ENCODE measurements around the gene ASS1. TPM values are rescaled to one million over a fixed set of nuclear protein-coding genes. Genes with fewer than 3 reads are reported as not detected.
A peak's percentile ranks its signal among the peaks of the same experiment; 100 is the strongest.

The ASS1 gene
- total and polyA plus RNA-seq, 2 of the 13 experiments (the other 11 are each of a cell fraction or from before 2014, with no cell fraction given): 77.6 to 122 TPM

DNA sequence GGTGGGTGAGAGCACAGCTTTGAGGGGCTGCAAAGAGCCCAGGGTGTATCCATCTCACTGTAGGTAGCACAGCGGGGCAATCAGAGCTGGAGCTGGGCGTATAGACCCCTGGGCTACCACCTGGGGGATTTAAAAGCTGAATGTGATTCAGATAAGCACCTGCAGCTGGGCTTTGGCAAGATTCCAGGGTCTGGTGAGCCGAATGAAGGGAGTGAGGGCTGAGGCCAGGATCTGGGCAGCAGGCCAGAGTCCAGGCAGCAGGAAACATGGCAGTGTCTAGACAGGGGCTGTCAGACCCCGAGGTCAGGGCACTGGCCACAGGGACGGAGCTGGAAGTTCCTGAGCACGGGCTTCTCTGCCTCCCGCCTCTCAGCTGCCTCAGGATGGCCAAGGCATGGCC is 8.7 kb downstream of the ASS1 start (continued):
- TF ChIP-seq, protein P1, sequence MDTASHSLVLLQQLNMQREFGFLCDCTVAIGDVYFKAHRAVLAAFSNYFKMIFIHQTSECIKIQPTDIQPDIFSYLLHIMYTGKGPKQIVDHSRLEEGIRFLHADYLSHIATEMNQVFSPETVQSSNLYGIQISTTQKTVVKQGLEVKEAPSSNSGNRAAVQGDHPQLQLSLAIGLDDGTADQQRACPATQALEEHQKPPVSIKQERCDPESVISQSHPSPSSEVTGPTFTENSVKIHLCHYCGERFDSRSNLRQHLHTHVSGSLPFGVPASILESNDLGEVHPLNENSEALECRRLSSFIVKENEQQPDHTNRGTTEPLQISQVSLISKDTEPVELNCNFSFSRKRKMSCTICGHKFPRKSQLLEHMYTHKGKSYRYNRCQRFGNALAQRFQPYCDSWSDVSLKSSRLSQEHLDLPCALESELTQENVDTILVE (CRISPR knock-in tag; IDR thresholded peaks at IDR 0.05): no peak
- peak; percentile 89 for TF ChIP-seq SKI (IDR thresholded peaks at IDR 0.05; ENCODE audit: partially characterized antibody)
- 0 out of 4 replicates have a peak, but pooled peaks of 1 of the 2 experiments have one; percentile 13 for TF ChIP-seq POLR2A (IDR thresholded peaks at IDR 0.05; ENCODE audit: insufficient read depth in 1 of 2, low read depth in 2 of 2, low read length in 2 of 2)
- TF ChIP-seq, protein P2, sequence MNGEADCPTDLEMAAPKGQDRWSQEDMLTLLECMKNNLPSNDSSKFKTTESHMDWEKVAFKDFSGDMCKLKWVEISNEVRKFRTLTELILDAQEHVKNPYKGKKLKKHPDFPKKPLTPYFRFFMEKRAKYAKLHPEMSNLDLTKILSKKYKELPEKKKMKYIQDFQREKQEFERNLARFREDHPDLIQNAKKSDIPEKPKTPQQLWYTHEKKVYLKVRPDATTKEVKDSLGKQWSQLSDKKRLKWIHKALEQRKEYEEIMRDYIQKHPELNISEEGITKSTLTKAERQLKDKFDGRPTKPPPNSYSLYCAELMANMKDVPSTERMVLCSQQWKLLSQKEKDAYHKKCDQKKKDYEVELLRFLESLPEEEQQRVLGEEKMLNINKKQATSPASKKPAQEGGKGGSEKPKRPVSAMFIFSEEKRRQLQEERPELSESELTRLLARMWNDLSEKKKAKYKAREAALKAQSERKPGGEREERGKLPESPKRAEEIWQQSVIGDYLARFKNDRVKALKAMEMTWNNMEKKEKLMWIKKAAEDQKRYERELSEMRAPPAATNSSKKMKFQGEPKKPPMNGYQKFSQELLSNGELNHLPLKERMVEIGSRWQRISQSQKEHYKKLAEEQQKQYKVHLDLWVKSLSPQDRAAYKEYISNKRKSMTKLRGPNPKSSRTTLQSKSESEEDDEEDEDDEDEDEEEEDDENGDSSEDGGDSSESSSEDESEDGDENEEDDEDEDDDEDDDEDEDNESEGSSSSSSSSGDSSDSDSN (CRISPR knock-in tag; IDR thresholded peaks at IDR 0.05): peak; percentile 40; the same call in 1 of the 2 replicates
- no peak for TF ChIP-seq CBX5 (CRISPR knock-in tag; IDR thresholded peaks at IDR 0.05; ENCODE audit: borderline replicate concordance)
- no peak for TF ChIP-seq RBM39 (IDR thresholded peaks at IDR 0.05; ENCODE audit: low read depth, low read length, poor library complexity, severe bottlenecking)
- TF ChIP-seq, protein P3, sequence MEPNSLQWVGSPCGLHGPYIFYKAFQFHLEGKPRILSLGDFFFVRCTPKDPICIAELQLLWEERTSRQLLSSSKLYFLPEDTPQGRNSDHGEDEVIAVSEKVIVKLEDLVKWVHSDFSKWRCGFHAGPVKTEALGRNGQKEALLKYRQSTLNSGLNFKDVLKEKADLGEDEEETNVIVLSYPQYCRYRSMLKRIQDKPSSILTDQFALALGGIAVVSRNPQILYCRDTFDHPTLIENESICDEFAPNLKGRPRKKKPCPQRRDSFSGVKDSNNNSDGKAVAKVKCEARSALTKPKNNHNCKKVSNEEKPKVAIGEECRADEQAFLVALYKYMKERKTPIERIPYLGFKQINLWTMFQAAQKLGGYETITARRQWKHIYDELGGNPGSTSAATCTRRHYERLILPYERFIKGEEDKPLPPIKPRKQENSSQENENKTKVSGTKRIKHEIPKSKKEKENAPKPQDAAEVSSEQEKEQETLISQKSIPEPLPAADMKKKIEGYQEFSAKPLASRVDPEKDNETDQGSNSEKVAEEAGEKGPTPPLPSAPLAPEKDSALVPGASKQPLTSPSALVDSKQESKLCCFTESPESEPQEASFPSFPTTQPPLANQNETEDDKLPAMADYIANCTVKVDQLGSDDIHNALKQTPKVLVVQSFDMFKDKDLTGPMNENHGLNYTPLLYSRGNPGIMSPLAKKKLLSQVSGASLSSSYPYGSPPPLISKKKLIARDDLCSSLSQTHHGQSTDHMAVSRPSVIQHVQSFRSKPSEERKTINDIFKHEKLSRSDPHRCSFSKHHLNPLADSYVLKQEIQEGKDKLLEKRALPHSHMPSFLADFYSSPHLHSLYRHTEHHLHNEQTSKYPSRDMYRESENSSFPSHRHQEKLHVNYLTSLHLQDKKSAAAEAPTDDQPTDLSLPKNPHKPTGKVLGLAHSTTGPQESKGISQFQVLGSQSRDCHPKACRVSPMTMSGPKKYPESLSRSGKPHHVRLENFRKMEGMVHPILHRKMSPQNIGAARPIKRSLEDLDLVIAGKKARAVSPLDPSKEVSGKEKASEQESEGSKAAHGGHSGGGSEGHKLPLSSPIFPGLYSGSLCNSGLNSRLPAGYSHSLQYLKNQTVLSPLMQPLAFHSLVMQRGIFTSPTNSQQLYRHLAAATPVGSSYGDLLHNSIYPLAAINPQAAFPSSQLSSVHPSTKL (CRISPR knock-in tag; IDR thresholded peaks at IDR 0.05): 0 out of 2 replicates have a peak, but pooled peaks have one; percentile 16
- 0 out of 2 replicates have a peak, but pooled peaks have one; percentile 23 for TF ChIP-seq NFIC (IDR thresholded peaks at IDR 0.05; ENCODE audit: low read length)

All from HepG2 (cell line).